GM19438 (cell line): ENCODE results near the gene EPS8L2.

Experiments used
- ATAC-seq: cut with Tn5 transposase; IDR thresholded peaks from one replicate; pipeline ENCODE4 v1.9.1; 2021; ENCODE audit warnings: low read depth; ENCODE audit not compliant: unreplicated experiment

Gene EPS8L2

GRCh38 chr11:702462-703461 is 3.3 kb upstream of the EPS8L2 start:
- ATAC-seq = no peak

DNA sequence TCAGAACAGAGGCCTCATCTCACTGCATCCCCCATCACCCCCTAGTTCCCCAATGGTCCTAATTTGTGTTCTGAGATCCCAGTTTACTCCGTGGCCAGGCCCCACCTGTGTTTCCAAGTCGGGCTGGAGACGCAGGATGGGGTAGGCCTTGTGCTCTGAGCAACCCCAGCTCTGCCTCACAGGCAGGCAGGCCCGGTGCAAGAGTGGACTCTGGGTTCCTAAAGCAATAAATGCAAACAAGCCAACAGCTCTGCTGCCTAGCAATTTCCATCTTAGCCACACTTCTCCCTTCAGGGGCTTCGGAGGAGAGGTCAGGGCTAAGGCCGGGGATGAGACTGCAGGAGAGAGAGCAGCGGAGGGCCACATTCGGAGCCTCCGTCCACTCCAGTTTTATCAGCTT is 2.5 kb upstream of the EPS8L2 start:
- no peak for ATAC-seq

DNA sequence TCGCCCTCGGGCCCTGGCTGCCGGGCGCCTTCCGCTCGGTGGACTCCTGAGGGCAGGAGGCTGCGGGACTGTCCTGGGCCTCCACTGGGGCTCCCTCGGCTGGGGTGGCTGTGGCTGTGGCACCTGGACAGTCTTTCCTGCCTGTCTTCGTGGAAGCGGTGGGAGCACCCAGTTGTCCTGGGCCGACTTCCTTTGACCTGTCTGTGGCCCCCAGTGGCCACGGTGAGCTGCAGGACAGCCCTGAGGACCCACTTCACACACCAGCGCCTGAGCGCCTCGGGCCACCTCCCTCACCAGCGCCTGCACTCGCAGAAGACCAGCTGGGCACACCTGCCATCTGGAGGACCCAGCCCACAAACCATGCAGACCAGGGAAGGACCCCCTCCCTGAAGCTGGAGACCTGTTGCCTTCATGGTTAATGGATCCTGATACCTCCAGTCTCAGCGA is 1.8 kb upstream of the EPS8L2 start:
- ATAC-seq = no peak

DNA sequence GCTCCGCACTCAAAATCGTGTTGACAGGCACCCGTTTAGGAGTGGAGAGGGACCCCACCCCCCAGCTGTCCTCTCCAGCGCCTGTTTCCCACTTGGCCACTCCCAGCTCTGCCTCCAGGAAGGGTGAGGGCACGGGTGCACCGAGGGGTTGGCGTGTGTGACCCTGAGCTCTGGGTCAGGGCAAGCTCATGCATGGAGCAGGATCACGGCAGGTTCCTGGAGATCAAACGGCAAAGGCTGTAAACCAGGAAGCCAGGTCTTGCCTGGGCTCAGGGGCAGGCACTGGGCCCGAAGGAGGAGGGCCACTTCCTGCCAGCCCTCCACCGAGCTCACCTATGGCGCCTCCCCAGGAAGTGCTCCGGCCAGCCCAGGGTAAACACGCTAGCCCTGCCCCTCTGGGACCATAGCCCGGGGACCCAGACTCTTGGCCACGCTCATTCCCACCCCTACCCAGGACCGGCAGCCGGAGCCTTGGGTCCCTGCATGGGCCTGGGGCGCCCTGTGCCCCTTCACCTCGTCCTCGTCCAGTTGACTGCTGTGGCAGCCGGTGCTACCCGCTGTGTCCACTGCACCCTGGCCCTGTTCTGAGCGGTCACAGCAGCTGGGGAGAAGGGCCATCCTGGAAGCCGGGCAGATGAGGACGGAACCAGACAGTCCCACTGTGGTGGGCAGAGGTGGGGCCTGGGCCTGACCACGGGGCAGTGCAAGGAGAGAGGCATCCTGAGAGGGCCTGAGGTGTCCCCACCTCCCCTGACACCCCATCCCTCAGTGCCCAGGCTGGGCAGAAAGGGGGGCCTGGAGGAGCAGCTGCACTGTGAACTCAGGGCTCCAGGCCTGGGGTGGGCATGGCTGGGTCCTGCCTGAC is 1.0 kb upstream of the EPS8L2 start:
- no peak for ATAC-seq

- ATAC-seq = no peak
Measured at GRCh38 chr11:706439-706956, 467 bp downstream of the EPS8L2 start.

GRCh38 chr11:706957-707816 is 1.2 kb downstream of the EPS8L2 start:
- no peak for ATAC-seq

DNA sequence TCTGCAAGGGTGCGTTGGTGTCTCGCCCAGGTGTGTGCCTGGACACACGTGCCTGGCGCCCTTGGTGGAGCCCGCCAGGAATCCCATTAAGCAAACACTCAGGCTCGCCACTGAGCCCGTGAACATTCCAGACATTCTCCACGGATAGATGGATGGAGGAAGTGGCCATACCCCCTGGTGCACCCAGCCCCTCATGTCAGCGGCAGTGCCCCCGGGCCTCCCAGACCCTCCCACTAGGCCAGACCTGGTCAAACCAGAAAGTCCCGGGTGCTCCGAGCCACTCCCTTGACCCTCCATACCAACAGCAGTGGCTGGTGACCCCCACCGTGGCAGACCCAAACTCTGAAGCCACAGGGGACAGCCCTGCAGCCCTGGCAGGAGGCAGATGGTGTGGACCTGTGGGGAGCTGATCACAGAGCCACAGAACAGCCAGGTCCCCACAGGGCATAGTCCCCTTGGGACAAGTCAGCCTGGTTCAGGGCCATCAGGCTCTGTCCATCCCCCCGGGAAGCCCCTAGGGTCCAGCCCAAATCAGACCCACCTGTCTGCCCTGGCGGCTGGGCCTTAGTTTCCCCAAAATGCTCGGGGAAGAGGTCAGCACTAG is 1.9 kb downstream of the EPS8L2 start:
- ATAC-seq = no peak

DNA sequence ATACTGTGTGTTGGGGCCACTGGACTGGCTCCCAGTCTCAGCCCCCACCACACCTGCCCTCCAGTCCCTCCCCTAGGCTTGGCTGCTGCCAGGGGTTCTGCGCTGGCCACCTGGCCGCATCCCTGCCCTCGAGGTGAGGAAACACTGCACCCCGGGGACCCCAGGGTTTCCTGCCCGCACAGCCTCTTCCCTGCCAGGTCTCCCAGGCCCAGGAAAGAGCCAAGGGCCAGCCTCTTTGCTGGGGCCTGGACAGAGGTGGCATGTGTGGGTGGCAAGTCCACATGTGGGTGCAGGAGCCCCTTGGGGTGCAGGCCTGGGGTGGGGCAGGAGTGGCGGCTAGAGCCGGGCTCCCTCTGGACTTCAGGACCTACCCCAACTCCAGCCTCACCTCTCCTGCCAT is 2.5 kb downstream of the EPS8L2 start:
- no peak for ATAC-seq

- ATAC-seq = no peak
Measured at GRCh38 chr11:709109-709997, 3.3 kb downstream of the EPS8L2 start.

GRCh38 chr11:714436-714835 is 8.4 kb downstream of the EPS8L2 start:
- no peak for ATAC-seq

GRCh38 chr11:719214-720016 is 13.4 kb downstream of the EPS8L2 start:
- ATAC-seq = no peak

GRCh38 chr11:720017-720641 is 14.1 kb downstream of the EPS8L2 start:
- ATAC-seq = no peak

DNA sequence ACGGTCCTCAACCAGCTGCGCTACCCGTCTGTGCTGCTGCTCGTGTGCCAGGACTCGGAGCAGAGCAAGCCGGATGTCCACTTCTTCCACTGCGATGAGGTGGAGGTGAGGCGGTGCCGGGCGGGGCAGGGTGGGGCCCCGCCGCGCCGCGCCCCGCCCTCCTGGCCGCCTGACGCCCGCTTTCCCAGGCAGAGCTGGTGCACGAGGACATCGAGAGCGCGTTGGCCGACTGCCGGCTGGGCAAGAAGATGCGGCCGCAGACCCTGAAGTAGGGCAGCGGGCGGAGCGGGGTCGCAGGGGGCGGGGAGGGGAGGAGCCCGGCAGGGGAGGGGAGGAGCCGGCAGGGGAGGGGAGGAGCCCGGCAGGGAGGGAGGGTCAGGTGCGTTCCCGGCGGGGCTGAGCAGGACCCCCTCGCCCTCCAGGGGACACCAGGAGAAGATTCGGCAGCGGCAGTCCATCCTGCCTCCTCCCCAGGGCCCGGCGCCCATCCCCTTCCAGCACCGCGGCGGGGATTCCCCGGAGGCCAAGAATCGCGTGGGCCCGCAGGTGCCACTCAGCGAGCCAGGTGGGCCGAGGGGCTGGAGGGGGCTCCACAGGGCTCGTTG is 14.7 kb downstream of the EPS8L2 start:
- ATAC-seq = no peak

DNA sequence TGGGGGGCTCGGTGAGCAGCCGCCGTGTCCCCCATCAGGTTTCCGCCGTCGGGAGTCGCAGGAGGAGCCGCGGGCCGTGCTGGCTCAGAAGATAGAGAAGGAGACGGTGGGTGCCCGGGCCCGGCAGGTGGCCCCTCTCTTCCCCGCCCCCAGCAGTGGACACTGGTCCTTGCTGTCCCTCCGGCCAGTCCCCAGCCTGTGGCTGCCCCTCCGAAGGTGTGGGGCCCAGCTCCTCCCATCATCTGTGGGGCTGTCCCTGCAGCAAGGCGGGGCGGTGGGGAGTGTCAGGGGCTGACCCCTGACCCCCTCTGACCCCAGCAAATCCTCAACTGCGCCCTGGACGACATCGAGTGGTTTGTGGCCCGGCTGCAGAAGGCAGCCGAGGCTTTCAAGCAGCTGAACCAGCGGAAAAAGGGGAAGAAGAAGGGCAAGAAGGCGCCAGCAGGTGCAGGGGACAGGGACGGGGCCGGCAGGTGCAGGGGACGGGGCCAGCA is 15.3 kb downstream of the EPS8L2 start:
- ATAC-seq = no peak

GRCh38 chr11:721741-722345 is 15.8 kb downstream of the EPS8L2 start:
- ATAC-seq = no peak

GRCh38 chr11:722346-722811 is 16.3 kb downstream of the EPS8L2 start:
- no peak for ATAC-seq
